Measurements from ENCODE around the gene OPTN. TPM values are rescaled to one million over a fixed set of nuclear protein-coding genes. Genes with fewer than 3 reads are reported as not detected.

OPTN gene
- total and polyA plus RNA-seq, 11 donors, result 88.2 to 191 (median 128) TPM

- WGBS, 4 donors, result 31 to 55% (median 37%) methylated on average over 1 of the region's 1 CpG
- TF ChIP-seq POLR2A (IDR thresholded peaks at IDR 0.05), result no peak
- TF ChIP-seq CTCF (IDR thresholded peaks at IDR 0.05), result no peak
- Histone ChIP-seq H3K9me3 (no peaks in the 10 kb centered on the region), H3K27me3 (no peaks in the 10 kb centered on the region), H3K27ac (peak overlapping the region in 4 of 12 donors; percentile 16 to 44 (median 32)), H3K4me3 (no peak overlapping the region), H3K36me3 (peaks cover 0 to 98% (median 93%) of the 10 kb centered on the region in 9 donors), H3K4me1 (peaks cover 0 to 45% (median 17%) of the 10 kb centered on the region in 12 donors)
- DNase-seq, result no peak
- intact Hi-C loops (cut with DNase I), result no loop called here
- peak in 3 of 4 donors; percentile 18 to 57 (median 29) for ATAC-seq
These were observed 21.5 kb downstream of the OPTN start for GRCh38 chr10:13121500-13121854.

GRCh38 chr10:13136651-13137050 lies 36.7 kb downstream of the OPTN start:
- no peak for ATAC-seq
- WGBS, 4 donors, result 95 to 96% (median 95%) methylated on average over 8 of the region's 8 CpGs
- Histone ChIP-seq H3K9me3 (no peaks in the 10 kb centered on the region), H3K27ac (no peak overlapping the region), H3K27me3 (no peaks in the 10 kb centered on the region), H3K4me1 (no peaks in the 10 kb centered on the region), H3K36me3 (peaks cover 3 to 100% (median 98%) of the 10 kb centered on the region in 9 donors), H3K4me3 (no peak overlapping the region)
- intact Hi-C loops (cut with DNase I), result no loop called here
- DNase-seq, result no peak
- no peak for TF ChIP-seq CTCF (IDR thresholded peaks at IDR 0.05)
- TF ChIP-seq POLR2A (IDR thresholded peaks at IDR 0.05), result no peak

GRCh38 chr10:13139150-13139549 lies 39.2 kb downstream of the OPTN start:
- Histone ChIP-seq H3K4me1 (no peaks in the 10 kb centered on the region), H3K4me3 (no peak overlapping the region), H3K36me3 (peaks cover 0 to 97% (median 84%) of the 10 kb centered on the region in 9 donors), H3K27ac (no peak overlapping the region), H3K9me3 (peaks cover 0 to under 1% (median 0%) of the 10 kb centered on the region in 12 donors), H3K27me3 (no peaks in the 10 kb centered on the region)
- DNase-seq (no peak), ATAC-seq (no peak)
- WGBS, 4 donors, result 82 to 85% (median 83%) methylated on average over 7 of the region's 7 CpGs
- TF ChIP-seq CTCF (IDR thresholded peaks at IDR 0.05), result no peak
- no peak for TF ChIP-seq POLR2A (IDR thresholded peaks at IDR 0.05)
- intact Hi-C loops (cut with DNase I), result no loop called here

GRCh38 chr10:13139676-13140075 lies 39.7 kb downstream of the OPTN start:
- WGBS, 4 donors, result 81 to 92% (median 88%) methylated on average over 2 of the region's 2 CpGs
- Histone ChIP-seq H3K27ac (no peak overlapping the region), H3K36me3 (peaks cover 0 to 96% (median 78%) of the 10 kb centered on the region in 9 donors), H3K27me3 (no peaks in the 10 kb centered on the region), H3K9me3 (peaks cover 0 to 6% (median 0%) of the 10 kb centered on the region in 12 donors), H3K4me1 (no peaks in the 10 kb centered on the region), H3K4me3 (no peak overlapping the region)
- ATAC-seq (no peak), DNase-seq (no peak)
- TF ChIP-seq CTCF (IDR thresholded peaks at IDR 0.05) (no peak), POLR2A (IDR thresholded peaks at IDR 0.05) (no peak)
- intact Hi-C loops (cut with DNase I), result no loop called here
